GM23338 (cell line): ENCODE data around the gene ASIC3. TPM values are rescaled to one million over a fixed set of nuclear protein-coding genes. Genes with fewer than 3 reads are reported as not detected.

Source experiments
- ATAC-seq: fragments of 200-7000 bp; cut with Tn5 transposase; 3 replicates; pipeline ENCODE4 v1.9.1; 2020
- DNase-seq: peaks from one replicate; pipeline ENCODE4 v3.0.0-alpha.2; 2015; ENCODE audit warnings: low spot score
- H2AFZ ChIP-seq: fragments of 200-600 bp; sonication (generic); 2 replicates; pipeline ENCODE4 v1.8.0; 2016; ENCODE audit warnings: antibody characterized with exemption, mild to moderate bottlenecking, moderate library complexity
- H3F3A ChIP-seq: fragments of 200-600 bp; sonication (generic); replicated peaks from 2 replicates; pipeline ENCODE4 v1.8.0; 2017; ENCODE audit warnings: antibody characterized with exemption, mixed run types, low read depth
- H3K27ac ChIP-seq: fragments of 200-600 bp; sonication (generic); 2 replicates; pipeline ENCODE4 v1.6.1; 2016; ENCODE audit warnings: low read depth
- H3K27me3 ChIP-seq: fragments of 200-600 bp; sonication (generic); 2 replicates; pipeline ENCODE4 v1.8.0; 2016; ENCODE audit warnings: mild to moderate bottlenecking, mixed run types, moderate library complexity; ENCODE audit not compliant: insufficient read depth
- H3K36me3 ChIP-seq: fragments of 200-600 bp; sonication (generic); 2 replicates; pipeline ENCODE4 v1.8.0; 2016; ENCODE audit warnings: mild to moderate bottlenecking; ENCODE audit not compliant: insufficient read depth
- H3K4me1 ChIP-seq: fragments of 200-600 bp; sonication (generic); 2 replicates; pipeline ENCODE4 v1.8.0; 2016; ENCODE audit warnings: mild to moderate bottlenecking, moderate library complexity; ENCODE audit not compliant: insufficient read depth
- H3K4me2 ChIP-seq: fragments of 200-600 bp; sonication (generic); 2 replicates; pipeline ENCODE4 v1.7.1; 2017; ENCODE audit warnings: mixed run types
- H3K4me3 ChIP-seq: fragments of 200-600 bp; sonication (generic); 2 replicates; pipeline ENCODE4 v1.6.1; 2016; ENCODE audit warnings: mixed run types
- H3K79me2 ChIP-seq: fragments of 200-600 bp; sonication (generic); replicated peaks from 2 replicates; pipeline ENCODE4 v1.8.0; 2017; ENCODE audit warnings: mild to moderate bottlenecking; ENCODE audit not compliant: insufficient read depth
- H3K9me2 ChIP-seq: fragments of 200-600 bp; sonication (generic); 2 replicates; pipeline ENCODE4 v1.8.0; 2017; ENCODE audit not compliant: insufficient read depth
- H4K20me1 ChIP-seq: fragments of 200-600 bp; sonication (generic); replicated peaks from 2 replicates; pipeline ENCODE4 v1.8.0; 2017; ENCODE audit warnings: mild to moderate bottlenecking; ENCODE audit not compliant: insufficient read depth
- H3K27ac Mint-ChIP-seq: 2 replicates; pipeline ENCODE4 v1.8.0; 2020; ENCODE audit warnings: inconsistent platforms, mild to moderate bottlenecking, moderate library complexity, mixed read lengths
- H3K27me3 Mint-ChIP-seq: 3 replicates; pipeline ENCODE4 v1.8.0; 2022; ENCODE audit warnings: low read depth, mild to moderate bottlenecking, moderate library complexity, mixed read lengths, inconsistent platforms; ENCODE audit not compliant: insufficient read depth, poor library complexity
- H3K36me3 Mint-ChIP-seq: 3 replicates; pipeline ENCODE4 v1.8.0; 2021; ENCODE audit warnings: low read depth, mild to moderate bottlenecking, inconsistent platforms, moderate library complexity, mixed read lengths
- H3K4me1 Mint-ChIP-seq: 3 replicates; pipeline ENCODE4 v1.8.0; 2020; ENCODE audit warnings: mild to moderate bottlenecking, inconsistent platforms, mixed read lengths
- H3K4me3 Mint-ChIP-seq: 3 replicates; pipeline ENCODE4 v1.8.0; 2021; ENCODE audit warnings: moderate library complexity, mild to moderate bottlenecking, inconsistent platforms, mixed read lengths
- H3K9me3 Mint-ChIP-seq: 3 replicates; pipeline ENCODE4 v1.8.0; 2020; ENCODE audit warnings: moderate library complexity, mild to moderate bottlenecking, inconsistent platforms, mixed read lengths
- CREB1 ChIP-seq: fragments of 250-450 bp; sonication (Bioruptor Pico); IDR thresholded peaks from 2 replicates; pipeline ENCODE4 v1.5.0; 2020; ENCODE audit warnings: low read depth, mild to moderate bottlenecking, moderate library complexity
- EZH2 ChIP-seq: fragments of 200-600 bp; sonication (generic); IDR thresholded peaks from one replicate; pipeline ENCODE4 v1.8.0; 2017; ENCODE audit warnings: antibody characterized with exemption, mild to moderate bottlenecking, low read depth; ENCODE audit not compliant: unreplicated experiment
- EZH2phosphoT487 ChIP-seq: fragments of 200-600 bp; sonication (generic); IDR thresholded peaks from one replicate; pipeline ENCODE4 v1.8.1; 2018; ENCODE audit warnings: antibody characterized with exemption; ENCODE audit not compliant: unreplicated experiment
- JUNB ChIP-seq: IDR thresholded peaks from one replicate; pipeline ENCODE4 v1.6.1; 2016; ENCODE audit warnings: antibody characterized with exemption; ENCODE audit not compliant: unreplicated experiment
- NANOG ChIP-seq: IDR thresholded peaks from 2 replicates; pipeline ENCODE4 v1.6.1; 2016; ENCODE audit warnings: antibody characterized with exemption, borderline replicate concordance
- POLR2AphosphoS5 ChIP-seq: IDR thresholded peaks from 2 replicates; pipeline ENCODE4 v1.6.1; 2016; ENCODE audit warnings: antibody characterized with exemption, low read depth
- STAT1 ChIP-seq: IDR thresholded peaks from one replicate; pipeline ENCODE4 v1.6.1; 2016; ENCODE audit warnings: antibody characterized with exemption; ENCODE audit not compliant: unreplicated experiment
- ZNF114 ChIP-seq: fragments of 250-450 bp; sonication (Bioruptor Pico); IDR thresholded peaks from 2 replicates; pipeline ENCODE4 v1.5.0; 2020; ENCODE audit warnings: mild to moderate bottlenecking, moderate library complexity
- ZNF331 ChIP-seq: fragments of 250-450 bp; sonication (Bioruptor Pico); IDR thresholded peaks from 2 replicates; pipeline ENCODE4 v1.5.0; 2020; ENCODE audit warnings: low read depth, mild to moderate bottlenecking, moderate library complexity
- polyA plus RNA-seq: library from polyadenylated mRNA; unstranded; fragments of >200 nt; fragmentation: Nextera tagmentation; extraction: Ambion mirVana; gene quantifications from 2 replicates; pipeline ENCODE4 v1.2.1, GENCODE V29; 2016
- total RNA-seq: library from RNA; depleted of rRNA; stranded (reverse); fragments of >200 nt; shearing (Covaris generic); gene quantifications from 2 replicates; pipeline ENCODE4 v1.2.3, GENCODE V29; 2014
- TF ChIP-seq, protein P1 (sequence below): IDR thresholded peaks from one replicate; pipeline ENCODE4 v1.6.1; 2018; ENCODE audit warnings: antibody characterized with exemption; ENCODE audit not compliant: unreplicated experiment
- TF ChIP-seq, protein P2 (sequence below): fragments of 250-450 bp; sonication (Bioruptor Pico); IDR thresholded peaks from 2 replicates; pipeline ENCODE4 v1.5.0; 2020; ENCODE audit warnings: mild to moderate bottlenecking, moderate library complexity
- TF ChIP-seq, protein P3 (sequence below): IDR thresholded peaks from 2 replicates; pipeline ENCODE4 v1.6.1; 2016; ENCODE audit warnings: antibody characterized with exemption
- TF ChIP-seq, protein P4 (sequence below), 2 experiments: fragments of 200-600 bp in 1 of 2; sonication (generic) in 1 of 2; conservative IDR thresholded peaks; 2 replicates each; pipeline versions ENCODE4 v1.5.1 to v1.6.1; 2016 to 2017; ENCODE audit warnings: antibody characterized with exemption in 2 of 2, low read depth in 2 of 2, mild to moderate bottlenecking in 2 of 2, moderate library complexity in 1 of 2

Gene ASIC3
- total and polyA plus RNA-seq, 2 experiments from 2014 or later = 0.87 to 0.90 TPM

DNA sequence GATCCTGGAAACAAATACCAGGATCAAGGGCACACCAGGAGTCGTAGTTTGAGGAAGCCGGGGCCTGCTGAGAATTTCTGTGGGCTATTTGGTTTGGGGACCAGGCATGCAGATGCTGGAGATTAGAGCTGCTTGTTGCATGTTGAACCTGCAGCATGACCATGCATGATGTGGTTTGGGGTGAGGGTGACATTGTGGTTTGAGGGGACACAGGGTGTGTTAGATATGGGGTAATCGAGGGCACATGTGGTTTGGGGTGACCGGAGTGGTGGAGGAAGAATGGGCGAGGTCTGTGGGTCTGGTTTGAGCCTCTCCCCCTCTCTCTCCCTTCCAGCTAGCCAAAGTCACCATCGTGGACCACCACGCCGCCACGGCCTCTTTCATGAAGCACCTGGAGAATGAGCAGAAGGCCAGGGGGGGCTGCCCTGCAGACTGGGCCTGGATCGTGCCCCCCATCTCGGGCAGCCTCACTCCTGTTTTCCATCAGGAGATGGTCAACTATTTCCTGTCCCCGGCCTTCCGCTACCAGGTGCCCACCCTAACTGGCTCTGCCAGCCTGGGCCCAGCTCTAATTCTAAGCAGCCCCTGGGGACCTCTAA is 47.3 kb upstream of the ASIC3 start:
- Histone ChIP-seq H3K79me2 (no peaks in the 10 kb centered on the region), H3K4me2 (no peak overlapping the region), H3K9me2 (no peaks in the 10 kb centered on the region), H3K27me3 (no peaks in the 10 kb centered on the region), H3K4me3 (no peak overlapping the region), H4K20me1 (no peaks in the 10 kb centered on the region), H3F3A (no peaks in the 10 kb centered on the region), H3K4me1 (no peaks in the 10 kb centered on the region), H3K36me3 (no peaks in the 10 kb centered on the region), H3K27ac (no peak overlapping the region), H2AFZ (no peak overlapping the region)
- DNase-seq (no peak), ATAC-seq (no peak)
- TF ChIP-seq POLR2AphosphoS5 = no peak
- TF ChIP-seq EZH2 = no peak
- no peak for TF ChIP-seq EZH2phosphoT487
- TF ChIP-seq JUNB = no peak
- TF ChIP-seq, protein P1, sequence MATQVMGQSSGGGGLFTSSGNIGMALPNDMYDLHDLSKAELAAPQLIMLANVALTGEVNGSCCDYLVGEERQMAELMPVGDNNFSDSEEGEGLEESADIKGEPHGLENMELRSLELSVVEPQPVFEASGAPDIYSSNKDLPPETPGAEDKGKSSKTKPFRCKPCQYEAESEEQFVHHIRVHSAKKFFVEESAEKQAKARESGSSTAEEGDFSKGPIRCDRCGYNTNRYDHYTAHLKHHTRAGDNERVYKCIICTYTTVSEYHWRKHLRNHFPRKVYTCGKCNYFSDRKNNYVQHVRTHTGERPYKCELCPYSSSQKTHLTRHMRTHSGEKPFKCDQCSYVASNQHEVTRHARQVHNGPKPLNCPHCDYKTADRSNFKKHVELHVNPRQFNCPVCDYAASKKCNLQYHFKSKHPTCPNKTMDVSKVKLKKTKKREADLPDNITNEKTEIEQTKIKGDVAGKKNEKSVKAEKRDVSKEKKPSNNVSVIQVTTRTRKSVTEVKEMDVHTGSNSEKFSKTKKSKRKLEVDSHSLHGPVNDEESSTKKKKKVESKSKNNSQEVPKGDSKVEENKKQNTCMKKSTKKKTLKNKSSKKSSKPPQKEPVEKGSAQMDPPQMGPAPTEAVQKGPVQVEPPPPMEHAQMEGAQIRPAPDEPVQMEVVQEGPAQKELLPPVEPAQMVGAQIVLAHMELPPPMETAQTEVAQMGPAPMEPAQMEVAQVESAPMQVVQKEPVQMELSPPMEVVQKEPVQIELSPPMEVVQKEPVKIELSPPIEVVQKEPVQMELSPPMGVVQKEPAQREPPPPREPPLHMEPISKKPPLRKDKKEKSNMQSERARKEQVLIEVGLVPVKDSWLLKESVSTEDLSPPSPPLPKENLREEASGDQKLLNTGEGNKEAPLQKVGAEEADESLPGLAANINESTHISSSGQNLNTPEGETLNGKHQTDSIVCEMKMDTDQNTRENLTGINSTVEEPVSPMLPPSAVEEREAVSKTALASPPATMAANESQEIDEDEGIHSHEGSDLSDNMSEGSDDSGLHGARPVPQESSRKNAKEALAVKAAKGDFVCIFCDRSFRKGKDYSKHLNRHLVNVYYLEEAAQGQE = no peak
- TF ChIP-seq CREB1 (CRISPR knock-in tag) = no peak
- TF ChIP-seq, protein P2, sequence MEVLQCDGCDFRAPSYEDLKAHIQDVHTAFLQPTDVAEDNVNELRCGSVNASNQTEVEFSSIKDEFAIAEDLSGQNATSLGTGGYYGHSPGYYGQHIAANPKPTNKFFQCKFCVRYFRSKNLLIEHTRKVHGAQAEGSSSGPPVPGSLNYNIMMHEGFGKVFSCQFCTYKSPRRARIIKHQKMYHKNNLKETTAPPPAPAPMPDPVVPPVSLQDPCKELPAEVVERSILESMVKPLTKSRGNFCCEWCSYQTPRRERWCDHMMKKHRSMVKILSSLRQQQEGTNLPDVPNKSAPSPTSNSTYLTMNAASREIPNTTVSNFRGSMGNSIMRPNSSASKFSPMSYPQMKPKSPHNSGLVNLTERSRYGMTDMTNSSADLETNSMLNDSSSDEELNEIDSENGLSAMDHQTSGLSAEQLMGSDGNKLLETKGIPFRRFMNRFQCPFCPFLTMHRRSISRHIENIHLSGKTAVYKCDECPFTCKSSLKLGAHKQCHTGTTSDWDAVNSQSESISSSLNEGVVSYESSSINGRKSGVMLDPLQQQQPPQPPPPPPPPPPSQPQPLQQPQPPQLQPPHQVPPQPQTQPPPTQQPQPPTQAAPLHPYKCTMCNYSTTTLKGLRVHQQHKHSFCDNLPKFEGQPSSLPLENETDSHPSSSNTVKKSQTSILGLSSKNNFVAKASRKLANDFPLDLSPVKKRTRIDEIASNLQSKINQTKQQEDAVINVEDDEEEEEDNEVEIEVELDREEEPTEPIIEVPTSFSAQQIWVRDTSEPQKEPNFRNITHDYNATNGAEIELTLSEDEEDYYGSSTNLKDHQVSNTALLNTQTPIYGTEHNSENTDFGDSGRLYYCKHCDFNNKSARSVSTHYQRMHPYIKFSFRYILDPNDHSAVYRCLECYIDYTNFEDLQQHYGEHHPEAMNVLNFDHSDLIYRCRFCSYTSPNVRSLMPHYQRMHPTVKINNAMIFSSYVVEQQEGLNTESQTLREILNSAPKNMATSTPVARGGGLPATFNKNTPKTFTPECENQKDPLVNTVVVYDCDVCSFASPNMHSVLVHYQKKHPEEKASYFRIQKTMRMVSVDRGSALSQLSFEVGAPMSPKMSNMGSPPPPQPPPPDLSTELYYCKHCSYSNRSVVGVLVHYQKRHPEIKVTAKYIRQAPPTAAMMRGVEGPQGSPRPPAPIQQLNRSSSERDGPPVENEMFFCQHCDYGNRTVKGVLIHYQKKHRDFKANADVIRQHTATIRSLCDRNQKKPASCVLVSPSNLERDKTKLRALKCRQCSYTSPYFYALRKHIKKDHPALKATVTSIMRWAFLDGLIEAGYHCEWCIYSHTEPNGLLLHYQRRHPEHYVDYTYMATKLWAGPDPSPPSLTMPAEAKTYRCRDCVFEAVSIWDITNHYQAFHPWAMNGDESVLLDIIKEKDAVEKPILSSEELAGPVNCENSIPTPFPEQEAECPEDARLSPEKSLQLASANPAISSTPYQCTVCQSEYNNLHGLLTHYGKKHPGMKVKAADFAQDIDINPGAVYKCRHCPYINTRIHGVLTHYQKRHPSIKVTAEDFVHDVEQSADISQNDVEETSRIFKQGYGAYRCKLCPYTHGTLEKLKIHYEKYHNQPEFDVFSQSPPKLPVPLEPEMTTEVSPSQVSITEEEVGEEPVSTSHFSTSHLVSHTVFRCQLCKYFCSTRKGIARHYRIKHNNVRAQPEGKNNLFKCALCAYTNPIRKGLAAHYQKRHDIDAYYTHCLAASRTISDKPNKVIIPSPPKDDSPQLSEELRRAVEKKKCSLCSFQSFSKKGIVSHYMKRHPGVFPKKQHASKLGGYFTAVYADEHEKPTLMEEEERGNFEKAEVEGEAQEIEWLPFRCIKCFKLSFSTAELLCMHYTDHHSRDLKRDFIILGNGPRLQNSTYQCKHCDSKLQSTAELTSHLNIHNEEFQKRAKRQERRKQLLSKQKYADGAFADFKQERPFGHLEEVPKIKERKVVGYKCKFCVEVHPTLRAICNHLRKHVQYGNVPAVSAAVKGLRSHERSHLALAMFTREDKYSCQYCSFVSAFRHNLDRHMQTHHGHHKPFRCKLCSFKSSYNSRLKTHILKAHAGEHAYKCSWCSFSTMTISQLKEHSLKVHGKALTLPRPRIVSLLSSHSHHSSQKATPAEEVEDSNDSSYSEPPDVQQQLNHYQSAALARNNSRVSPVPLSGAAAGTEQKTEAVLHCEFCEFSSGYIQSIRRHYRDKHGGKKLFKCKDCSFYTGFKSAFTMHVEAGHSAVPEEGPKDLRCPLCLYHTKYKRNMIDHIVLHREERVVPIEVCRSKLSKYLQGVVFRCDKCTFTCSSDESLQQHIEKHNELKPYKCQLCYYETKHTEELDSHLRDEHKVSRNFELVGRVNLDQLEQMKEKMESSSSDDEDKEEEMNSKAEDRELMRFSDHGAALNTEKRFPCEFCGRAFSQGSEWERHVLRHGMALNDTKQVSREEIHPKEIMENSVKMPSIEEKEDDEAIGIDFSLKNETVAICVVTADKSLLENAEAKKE (CRISPR knock-in tag) = no peak
- TF ChIP-seq ZNF114 = no peak
- no peak for TF ChIP-seq NANOG
- TF ChIP-seq, protein P3, sequence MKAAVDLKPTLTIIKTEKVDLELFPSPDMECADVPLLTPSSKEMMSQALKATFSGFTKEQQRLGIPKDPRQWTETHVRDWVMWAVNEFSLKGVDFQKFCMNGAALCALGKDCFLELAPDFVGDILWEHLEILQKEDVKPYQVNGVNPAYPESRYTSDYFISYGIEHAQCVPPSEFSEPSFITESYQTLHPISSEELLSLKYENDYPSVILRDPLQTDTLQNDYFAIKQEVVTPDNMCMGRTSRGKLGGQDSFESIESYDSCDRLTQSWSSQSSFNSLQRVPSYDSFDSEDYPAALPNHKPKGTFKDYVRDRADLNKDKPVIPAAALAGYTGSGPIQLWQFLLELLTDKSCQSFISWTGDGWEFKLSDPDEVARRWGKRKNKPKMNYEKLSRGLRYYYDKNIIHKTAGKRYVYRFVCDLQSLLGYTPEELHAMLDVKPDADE = no peak
- TF ChIP-seq ZNF331 (CRISPR knock-in tag) = no peak
- no peak for TF ChIP-seq STAT1
- TF ChIP-seq, protein P4, sequence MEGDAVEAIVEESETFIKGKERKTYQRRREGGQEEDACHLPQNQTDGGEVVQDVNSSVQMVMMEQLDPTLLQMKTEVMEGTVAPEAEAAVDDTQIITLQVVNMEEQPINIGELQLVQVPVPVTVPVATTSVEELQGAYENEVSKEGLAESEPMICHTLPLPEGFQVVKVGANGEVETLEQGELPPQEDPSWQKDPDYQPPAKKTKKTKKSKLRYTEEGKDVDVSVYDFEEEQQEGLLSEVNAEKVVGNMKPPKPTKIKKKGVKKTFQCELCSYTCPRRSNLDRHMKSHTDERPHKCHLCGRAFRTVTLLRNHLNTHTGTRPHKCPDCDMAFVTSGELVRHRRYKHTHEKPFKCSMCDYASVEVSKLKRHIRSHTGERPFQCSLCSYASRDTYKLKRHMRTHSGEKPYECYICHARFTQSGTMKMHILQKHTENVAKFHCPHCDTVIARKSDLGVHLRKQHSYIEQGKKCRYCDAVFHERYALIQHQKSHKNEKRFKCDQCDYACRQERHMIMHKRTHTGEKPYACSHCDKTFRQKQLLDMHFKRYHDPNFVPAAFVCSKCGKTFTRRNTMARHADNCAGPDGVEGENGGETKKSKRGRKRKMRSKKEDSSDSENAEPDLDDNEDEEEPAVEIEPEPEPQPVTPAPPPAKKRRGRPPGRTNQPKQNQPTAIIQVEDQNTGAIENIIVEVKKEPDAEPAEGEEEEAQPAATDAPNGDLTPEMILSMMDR (conservative IDR thresholded peaks at IDR 0.05; ENCODE audit: low read depth in 2 of 2) = no peak
- no peak overlapping the region for H3K4me3 Mint-ChIP-seq
- peaks cover 11% of the 10 kb centered on the region for H3K27me3 Mint-ChIP-seq
- H3K27ac Mint-ChIP-seq = no peak overlapping the region
- H3K9me3 Mint-ChIP-seq = no peaks in the 10 kb centered on the region
- no peaks in the 10 kb centered on the region; the same call in 2 of the 3 replicates for H3K36me3 Mint-ChIP-seq
- H3K4me1 Mint-ChIP-seq = peaks cover 4% of the 10 kb centered on the region; the same call in 2 of the 3 replicates
